T47D (cell line): ENCODE measurements around the gene MYO1B.

Source experiments
- DNase-seq, 2 experiments: peaks; one replicate each; pipeline versions ENCODE4 v3.0.0 to v3.0.0-alpha.2; 2011 to 2012; ENCODE audit warnings: low read depth in 1 of 2, low spot score in 1 of 2
- JUND ChIP-seq: IDR thresholded peaks from 2 replicates; pipeline ENCODE4 v1.6.1; 2012; ENCODE audit warnings: low read depth
- in situ Hi-C: cut with HindIII; loops from 2 replicates; pipeline ENCODE4 v1.10.0; 2016; ENCODE audit warnings: low sequenced_read_pairs, low pct_unique_long_range_greater_than_20kb

The MYO1B gene

DNA sequence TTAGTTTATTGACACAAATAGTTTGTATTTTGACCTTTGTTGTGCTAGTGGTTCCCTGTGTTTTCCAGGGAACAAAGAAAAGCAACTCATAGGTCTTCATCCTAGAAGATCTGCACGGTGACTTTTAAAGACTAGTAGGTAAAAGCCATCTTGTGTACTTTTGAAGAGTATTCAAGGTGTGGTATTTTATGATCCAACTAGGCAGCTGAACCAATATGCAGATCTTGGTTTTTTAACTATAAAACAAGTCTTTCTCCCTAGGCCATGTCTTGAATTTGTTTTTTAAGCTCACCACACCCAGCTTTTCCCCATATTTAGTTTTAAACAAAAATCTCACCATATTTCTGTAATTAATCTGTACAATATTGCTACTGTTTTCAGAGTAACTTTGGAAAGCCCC lies 30.0 kb upstream of the MYO1B start:
- no peak for TF ChIP-seq JUND
- DNase-seq: no peak
- in situ Hi-C loops: no loop called here

DNA sequence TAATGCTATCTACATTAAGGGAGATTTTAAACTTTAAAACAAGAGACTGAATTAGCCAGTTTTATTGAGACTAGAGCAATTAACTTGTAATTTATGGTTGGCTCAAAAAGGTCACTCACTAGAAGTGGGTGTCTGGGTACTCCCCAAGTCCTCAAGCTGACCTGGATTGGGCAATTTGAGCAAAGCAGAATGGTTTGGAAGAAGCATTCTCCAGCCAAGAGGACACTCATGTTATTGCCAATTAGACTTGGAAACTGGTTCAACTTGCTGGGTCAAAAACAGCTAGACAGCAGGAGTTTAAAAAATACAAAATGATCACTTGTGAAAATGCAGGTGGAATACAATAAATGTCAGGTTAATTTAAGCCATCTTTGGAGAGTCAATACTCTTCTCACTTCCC lies 29.5 kb upstream of the MYO1B start:
- no peak for TF ChIP-seq JUND
- in situ Hi-C loops: no loop called here
- DNase-seq: peak in 1 of 2 experiments; percentile 52

DNA sequence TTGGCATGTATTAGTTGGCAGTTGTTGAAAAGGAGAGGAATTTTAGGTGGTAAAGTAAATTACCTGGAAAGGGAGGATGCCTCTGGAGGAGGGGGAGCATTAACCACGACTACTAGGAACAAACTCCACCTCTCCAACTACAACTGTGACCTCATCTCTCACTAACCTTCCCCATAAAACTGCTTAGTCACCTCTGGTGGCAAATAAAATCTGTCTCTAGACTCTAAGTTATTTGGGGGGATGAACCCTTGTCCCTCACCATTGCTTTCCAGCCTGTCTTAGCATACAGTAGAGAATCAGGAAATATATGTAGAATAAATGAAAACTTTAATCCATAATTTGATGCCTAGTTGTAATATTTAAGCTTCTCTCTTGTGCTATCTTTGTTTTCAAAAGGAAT lies 27.6 kb upstream of the MYO1B start:
- in situ Hi-C loops: no loop called here
- DNase-seq: peak; percentile 2 to 54
- TF ChIP-seq JUND: no peak

DNA sequence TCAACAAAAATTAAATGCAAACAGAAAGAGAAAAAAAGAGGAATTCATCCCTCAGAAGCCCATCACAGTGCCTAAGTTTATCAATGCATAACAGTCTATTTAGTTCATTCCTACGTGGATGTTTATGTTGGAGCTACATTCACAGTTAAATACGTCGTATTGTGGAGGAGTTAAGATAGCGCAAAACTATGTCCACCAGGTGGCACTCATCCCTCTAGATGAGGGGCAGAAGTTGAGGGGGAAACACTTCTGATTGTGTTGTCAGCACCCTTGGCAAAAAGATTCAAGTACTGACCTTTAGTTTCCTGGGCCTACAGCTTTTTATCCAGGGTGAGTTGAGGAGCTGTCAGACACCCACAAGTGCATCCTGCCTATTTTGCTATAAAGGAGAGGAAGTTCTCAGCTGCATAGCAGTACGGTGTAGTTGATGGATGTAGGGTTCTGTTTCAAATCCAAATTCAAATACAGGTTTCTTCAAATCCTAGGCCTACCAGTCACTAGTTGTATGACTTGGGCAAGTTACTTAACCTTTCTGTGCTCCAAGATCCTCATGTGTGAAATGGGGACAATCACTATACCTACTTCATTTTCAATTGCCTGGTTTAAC lies 26.8 kb upstream of the MYO1B start:
- in situ Hi-C loops: no loop called here
- DNase-seq: peak in 1 of 2 experiments; percentile 67
- no peak for TF ChIP-seq JUND

DNA sequence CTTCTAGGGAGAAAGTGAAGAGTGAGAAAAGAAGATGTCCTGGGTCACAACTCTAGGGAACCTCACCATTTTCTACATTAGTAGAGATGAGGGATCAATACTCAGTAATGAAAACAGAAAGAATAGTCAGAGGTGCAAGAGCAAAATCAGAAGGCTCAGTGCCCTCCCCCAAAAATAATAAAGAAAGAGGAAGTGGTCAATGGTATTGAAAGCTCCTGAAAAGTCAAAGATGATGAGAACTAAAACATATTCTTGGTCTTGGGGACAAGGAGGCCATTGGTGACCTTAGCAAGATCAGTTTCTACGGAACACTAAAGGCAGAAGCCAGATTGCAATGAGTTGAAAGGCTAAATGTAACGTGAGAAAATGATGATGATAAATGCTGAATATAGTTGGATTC lies 24.5 kb upstream of the MYO1B start:
- no peak for TF ChIP-seq JUND
- DNase-seq: no peak
- in situ Hi-C loops: no loop called here

- no peak for TF ChIP-seq JUND
- no peak for DNase-seq
- in situ Hi-C loops: no loop called here
Measured at GRCh38 chr2:191221666-191222065, 23.5 kb upstream of the MYO1B start.

- no peak for TF ChIP-seq JUND
- in situ Hi-C loops: no loop called here
- DNase-seq: no peak
Measured at GRCh38 chr2:191222507-191222906, 22.7 kb upstream of the MYO1B start.

- in situ Hi-C loops: no loop called here
- no peak for TF ChIP-seq JUND
- no peak for DNase-seq
Measured at GRCh38 chr2:191222952-191223351, 22.3 kb upstream of the MYO1B start.

GRCh38 chr2:191225126-191225525 lies 20.1 kb upstream of the MYO1B start:
- TF ChIP-seq JUND: no peak
- in situ Hi-C loops: no loop called here
- DNase-seq: no peak

DNA sequence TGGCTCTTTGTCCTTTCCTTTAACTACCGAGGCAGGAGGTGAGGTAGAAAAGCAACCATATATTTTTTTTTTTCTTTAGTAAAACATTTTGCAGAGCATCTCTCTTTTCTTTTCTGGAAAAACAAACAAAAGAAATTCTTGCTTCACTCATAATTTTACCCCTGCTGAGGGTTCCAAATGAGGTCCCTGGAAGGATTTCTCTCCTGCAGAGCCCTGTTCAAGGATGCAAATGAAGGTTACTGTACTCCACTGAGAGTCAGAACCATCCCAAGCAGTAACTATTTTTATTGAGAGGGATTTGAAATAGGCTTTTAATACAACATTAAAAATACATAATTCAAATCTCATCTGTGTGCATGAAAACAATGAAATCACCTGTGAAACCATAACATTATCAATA lies 19.5 kb upstream of the MYO1B start:
- no peak for TF ChIP-seq JUND
- no peak for DNase-seq
- in situ Hi-C loops: no loop called here

GRCh38 chr2:191226196-191226595 lies 19.0 kb upstream of the MYO1B start:
- TF ChIP-seq JUND: no peak
- DNase-seq: no peak
- in situ Hi-C loops: no loop called here

DNA sequence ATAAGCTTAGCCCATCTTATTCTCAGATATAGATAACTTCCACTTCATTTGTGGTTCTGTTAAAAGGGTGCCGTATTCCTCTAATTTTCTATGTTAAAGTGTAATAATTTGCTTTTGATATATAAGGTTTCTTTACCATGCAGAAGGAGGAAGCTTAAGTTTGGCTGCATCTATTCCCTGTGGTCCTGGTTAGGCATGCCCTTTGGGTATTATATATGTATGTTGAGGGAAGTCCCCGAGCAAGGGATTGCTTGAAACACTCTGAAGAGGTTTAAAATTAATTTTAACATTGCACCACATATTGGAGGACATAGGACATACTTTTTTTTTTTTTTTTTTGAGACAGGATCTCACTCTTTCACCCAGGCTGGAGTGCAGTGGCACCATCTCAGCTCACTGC lies 16.9 kb upstream of the MYO1B start:
- no peak for TF ChIP-seq JUND
- in situ Hi-C loops: no loop called here
- no peak for DNase-seq

DNA sequence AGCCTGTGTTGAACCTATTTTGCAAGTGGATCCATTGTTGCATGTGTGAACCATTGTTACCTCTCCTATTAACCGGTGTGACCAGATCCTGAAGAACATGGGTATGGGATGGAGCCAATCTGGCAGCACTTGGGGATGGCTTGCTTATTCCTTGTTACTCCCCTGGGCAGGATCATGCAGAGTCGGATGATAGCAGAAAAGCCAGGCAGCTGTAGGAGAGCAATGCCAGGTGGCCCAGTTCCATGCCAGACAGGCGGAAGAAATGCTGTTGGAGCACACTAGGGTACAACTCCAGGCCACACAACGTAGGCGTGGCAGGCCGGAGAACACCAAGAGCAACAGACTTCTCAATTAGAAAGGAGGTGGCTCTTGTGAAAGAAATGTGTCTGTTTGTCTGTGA lies 16.3 kb upstream of the MYO1B start:
- in situ Hi-C loops: no loop called here
- TF ChIP-seq JUND: no peak
- no peak for DNase-seq

DNA sequence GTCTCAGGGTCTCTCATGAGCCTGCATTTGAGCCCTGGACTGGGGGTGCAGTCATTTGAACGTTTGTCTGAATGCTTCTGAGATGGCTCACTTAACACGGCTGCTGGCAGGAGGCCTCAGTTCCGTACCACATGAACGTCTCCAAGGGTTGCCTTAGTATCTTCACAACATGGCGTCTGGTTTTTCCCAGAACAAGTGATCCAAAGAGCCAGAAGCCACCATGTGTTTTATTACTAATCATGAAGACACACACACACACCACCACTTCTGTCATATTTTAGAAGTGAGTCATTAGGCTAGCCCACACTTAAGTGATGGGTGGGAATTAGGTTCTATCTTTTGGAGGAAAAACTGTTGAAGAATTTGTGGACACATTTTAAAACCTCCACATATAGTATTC lies 15.0 kb upstream of the MYO1B start:
- in situ Hi-C loops: no loop called here
- DNase-seq: no peak

More for the DNA sequence above, 15.0 kb upstream of the MYO1B start:
- TF ChIP-seq JUND: no peak
